Measurements from ENCODE around the gene RHBDD3.

Gene RHBDD3

DNA sequence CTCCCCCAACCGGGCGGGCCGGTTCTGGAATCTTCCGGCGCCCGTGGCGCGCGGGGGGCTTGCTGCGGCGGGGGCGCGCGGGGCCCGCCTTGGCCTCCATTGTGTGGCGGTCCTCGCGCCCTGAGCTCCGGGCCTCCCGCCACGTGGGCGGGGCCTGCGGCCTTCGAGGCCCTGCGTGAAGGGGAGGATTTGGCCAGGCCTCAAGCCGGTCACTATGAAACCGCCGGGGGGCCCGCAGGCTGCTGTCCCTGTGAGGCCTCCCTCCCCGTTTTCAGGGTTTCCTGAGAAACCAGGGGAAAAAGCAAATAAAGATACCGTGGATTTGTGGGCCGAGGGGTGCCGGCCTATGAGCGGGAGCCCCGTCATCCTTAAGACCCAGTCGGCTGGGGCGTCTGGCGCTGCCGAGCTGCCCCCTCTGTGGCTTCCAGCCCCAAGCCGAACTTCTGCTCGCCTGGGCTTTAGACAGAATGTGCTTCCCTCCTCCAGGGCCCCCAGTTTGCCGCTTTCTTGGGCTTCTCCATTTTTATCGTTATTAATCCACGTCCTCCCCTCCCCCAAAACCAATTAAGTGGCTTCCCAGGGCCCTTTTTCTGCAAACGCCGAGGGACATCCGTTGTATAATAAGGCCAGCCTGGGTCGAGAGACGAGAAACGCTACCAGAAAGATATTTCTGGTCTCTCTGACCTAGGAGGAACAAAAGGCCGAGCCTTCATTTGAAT is 889 bp upstream of the RHBDD3 start:
- no peak for TF ChIP-seq GATA3 (IDR thresholded peaks at IDR 0.05; ENCODE audit: low read depth, low read length)
- no peak for TF ChIP-seq GATA2 (IDR thresholded peaks at IDR 0.05; ENCODE audit: low read depth, low read length)

DNA sequence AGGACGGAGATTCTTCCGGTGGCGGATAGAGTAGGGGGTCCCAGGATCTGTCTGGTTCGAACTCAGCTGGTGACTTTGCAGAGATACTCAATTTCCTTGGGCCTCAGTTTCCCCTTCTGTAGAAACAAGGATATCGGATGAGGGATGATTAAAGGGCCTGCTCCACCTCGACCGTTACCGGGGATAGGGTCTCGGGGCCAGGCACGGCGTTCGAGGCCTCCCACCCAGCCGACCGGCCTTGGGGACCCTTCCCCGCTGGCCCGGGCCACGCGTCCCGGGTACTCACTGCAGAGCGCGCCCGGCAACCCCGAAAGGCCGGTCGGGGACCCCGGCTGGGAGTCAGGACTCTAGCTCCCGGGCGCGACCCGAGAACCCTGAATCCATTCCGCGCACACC is 321 bp downstream of the RHBDD3 start:
- TF ChIP-seq GATA2 (IDR thresholded peaks at IDR 0.05; ENCODE audit: low read depth, low read length) (no peak), GATA3 (IDR thresholded peaks at IDR 0.05; ENCODE audit: low read depth, low read length) (no peak)

DNA sequence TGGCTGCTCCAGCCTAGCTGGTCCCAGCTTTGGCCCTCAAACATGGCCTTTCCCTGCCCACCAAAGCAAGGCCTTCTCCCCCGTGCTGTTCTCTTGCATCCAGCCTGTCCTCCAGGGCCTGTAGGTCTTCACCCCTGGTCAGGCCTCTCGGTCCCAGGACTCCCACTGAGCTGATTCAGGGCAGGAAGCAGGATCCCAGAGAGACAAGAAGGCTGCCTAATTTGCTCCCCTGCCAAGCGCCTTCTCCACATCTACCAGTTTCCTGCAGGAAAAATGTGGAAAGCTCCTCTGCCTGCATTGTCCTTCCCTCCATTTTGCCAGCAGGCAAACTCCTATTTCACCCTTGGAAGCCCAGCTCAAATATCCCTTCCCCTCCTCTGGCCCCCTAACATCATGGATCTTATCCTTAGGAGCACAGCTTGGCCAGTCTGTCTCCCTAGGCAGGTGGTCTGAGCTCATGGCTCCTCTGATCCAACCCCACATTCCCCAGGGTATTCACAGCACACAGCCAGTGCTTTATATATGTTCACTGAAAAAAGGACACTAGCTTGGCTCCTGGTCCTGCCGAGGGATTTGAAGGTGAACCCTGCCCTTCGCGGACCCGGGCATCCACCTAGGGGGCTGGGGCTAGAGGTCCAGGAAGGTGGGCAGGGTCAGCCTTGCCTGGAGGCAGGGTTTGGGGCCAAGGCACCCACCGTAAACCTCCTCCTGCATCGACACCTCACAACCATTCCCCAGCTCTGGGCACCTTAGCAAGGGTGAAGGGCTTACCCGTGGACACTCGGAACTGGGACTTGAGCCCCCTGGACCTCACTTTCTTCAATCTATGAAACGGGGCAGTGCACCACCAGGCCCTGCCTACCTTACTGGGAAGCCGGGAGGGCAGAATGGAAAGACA is 968 bp downstream of the RHBDD3 start:
- TF ChIP-seq GATA3 (IDR thresholded peaks at IDR 0.05; ENCODE audit: low read depth, low read length), result no peak
- TF ChIP-seq GATA2 (IDR thresholded peaks at IDR 0.05; ENCODE audit: low read depth, low read length), result no peak

DNA sequence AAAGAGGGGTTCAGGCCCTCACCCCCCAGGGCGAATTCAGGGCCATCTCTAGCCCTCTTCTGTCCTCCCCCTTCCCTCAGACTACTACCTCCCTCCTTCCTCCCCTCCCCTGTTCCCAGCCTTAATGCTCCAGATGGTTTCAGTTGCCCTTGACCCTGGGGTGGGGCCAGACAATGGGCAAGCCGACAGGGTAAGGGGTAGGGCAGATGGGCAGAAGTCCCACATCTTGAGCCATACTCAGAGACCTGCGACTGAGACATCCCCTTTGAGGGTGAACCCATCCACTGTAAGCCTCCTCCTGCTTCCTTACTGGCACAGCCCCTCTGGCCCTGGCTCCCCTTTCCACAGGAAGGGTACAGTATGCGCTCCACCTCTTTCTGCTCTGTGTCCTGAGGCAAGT is 1.9 kb downstream of the RHBDD3 start:
- no peak for TF ChIP-seq GATA2 (IDR thresholded peaks at IDR 0.05; ENCODE audit: low read depth, low read length)
- no peak for TF ChIP-seq GATA3 (IDR thresholded peaks at IDR 0.05; ENCODE audit: low read depth, low read length)

DNA sequence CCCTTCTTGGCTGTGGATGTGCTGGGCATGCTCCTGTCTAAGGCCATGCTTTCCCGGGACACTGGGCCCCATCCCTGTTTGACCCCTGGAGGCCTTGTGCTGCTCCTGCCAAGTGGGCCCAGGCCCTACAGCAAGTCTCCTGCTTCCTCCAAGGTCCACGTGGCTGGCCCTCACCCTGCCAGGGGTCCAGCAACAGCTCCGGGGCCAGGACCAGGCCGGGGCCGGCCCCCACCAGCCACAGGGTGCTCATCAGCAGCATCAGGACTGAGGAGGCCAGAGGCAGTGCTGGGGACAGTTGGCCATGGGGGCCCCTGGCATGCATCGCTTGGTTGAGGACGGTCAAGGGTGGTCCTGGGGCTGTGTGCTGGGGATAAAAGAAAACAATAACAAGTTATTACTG is 2.5 kb downstream of the RHBDD3 start:
- TF ChIP-seq GATA2 (IDR thresholded peaks at IDR 0.05; ENCODE audit: low read depth, low read length) (no peak), GATA3 (IDR thresholded peaks at IDR 0.05; ENCODE audit: low read depth, low read length) (no peak)

DNA sequence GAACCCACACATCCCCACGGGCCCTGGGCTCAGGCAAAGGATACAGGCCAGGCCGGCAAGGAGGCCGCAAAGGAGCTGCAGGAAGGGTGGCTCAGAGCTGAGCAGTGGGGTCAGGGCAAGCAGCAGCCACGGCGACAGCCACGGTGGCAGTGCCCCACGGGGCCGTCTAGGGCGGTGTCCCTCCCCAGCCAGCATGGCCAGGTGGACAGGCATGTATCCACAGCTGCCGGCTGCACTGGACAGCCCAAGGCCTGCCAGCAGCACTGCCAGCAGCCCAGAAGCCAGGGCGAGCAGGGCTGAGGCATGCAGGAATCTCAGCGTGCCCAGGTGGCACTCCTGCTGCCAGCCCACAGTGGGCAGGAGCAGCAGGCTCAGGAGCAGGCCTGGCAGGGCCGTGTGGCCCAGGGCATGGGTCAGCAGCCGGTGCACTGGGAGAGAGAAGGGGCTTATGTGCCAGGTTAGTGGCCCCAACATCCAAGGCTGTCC is 3.9 kb downstream of the RHBDD3 start:
- TF ChIP-seq GATA2 (IDR thresholded peaks at IDR 0.05; ENCODE audit: low read depth, low read length) (no peak), GATA3 (IDR thresholded peaks at IDR 0.05; ENCODE audit: low read depth, low read length) (no peak)

DNA sequence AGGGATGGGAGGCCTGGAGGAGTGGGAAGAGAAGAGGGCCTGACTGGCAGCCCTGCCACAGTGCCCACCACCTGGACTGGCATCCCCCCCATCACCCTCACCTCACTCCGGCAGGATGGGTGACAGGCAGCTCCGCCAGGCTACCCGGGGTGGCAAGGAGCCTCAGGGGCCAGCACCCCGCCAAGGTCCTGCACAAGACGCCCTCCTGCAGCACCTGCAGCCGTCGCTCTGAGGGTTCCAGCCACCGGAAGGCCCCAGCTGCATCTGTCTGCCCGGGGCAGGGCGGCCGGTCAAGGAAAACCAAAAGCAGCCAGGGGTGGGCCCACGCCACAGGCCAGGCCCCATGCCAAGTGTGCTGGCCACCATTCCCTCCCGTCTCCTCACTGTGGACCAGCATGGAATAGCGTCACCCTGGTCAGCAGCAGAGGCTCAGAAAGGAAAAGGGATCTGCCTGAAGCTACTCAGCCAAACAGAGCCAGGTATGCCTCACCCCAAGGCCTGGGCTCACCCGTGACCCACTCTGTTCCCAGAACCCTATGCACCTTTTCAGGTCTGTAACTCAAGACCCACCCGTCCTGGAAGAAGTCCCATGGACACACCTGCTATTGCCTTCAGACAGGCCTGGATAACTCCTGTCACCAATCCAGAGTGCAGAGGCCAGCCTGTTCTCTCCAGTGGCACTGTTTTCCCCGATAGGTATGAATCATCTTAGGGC is 7.0 kb downstream of the RHBDD3 start:
- TF ChIP-seq GATA3 (IDR thresholded peaks at IDR 0.05; ENCODE audit: low read depth, low read length) (no peak), GATA2 (IDR thresholded peaks at IDR 0.05; ENCODE audit: low read depth, low read length) (no peak)

DNA sequence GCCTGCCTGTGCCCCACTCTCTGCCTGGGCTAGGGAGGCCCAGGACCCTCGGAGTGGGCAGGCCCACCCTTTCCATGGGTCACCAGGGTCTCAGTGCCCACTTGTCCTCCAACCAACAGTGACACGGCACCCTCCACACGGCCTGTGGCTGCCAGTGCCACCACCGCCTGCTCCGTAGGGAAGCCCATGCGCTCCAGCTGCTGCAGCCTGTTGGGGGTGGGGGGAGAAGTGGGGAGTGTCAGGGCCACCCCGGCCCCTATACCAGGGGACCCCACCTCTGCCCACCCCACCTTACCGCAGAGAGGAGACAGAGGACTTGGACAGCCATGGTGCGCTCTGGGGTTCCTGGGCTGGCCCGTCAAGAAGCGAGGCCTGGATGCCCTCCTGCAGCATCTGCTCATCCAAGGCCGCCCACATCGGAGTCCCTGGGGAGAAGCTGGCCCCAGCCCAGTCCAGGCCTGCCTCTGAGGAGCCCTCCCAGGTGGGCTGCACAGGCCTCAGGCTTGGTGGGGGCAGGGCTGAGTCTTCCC is 7.7 kb downstream of the RHBDD3 start:
- TF ChIP-seq GATA3 (IDR thresholded peaks at IDR 0.05; ENCODE audit: low read depth, low read length) (no peak), GATA2 (IDR thresholded peaks at IDR 0.05; ENCODE audit: low read depth, low read length) (no peak)

DNA sequence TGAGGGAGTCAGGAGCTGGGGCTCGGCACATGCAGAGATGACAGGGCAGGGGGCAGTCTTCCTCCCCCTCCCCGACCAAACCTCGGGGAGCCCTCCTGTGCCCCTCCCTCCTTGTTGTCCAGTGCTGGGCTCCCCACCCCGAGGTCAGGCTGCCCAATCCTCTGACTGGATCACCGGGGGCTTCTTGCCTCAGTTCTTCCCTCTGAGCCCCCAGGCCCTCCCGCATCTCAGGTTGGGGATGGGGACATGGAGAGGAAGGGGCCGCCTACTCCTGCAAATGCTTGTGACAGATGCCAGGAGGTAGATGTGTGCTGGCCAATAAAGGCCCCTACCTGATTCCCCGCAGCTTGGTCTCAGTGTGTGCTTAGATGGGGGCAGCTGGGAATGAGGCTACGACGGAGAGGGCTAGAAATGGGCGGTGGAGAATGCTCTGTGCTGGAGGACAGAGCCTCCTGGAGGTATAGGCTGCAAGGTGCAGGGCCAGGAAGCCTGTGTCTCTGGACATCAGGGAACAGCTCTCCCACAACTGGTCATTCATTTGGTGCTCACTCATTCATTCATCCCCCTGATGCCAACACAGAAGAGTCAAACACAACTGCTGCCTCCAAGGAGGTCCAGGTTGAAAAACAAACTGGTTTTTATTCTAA is 8.4 kb downstream of the RHBDD3 start:
- TF ChIP-seq GATA2 (IDR thresholded peaks at IDR 0.05; ENCODE audit: low read depth, low read length) (no peak), GATA3 (IDR thresholded peaks at IDR 0.05; ENCODE audit: low read depth, low read length) (no peak)

DNA sequence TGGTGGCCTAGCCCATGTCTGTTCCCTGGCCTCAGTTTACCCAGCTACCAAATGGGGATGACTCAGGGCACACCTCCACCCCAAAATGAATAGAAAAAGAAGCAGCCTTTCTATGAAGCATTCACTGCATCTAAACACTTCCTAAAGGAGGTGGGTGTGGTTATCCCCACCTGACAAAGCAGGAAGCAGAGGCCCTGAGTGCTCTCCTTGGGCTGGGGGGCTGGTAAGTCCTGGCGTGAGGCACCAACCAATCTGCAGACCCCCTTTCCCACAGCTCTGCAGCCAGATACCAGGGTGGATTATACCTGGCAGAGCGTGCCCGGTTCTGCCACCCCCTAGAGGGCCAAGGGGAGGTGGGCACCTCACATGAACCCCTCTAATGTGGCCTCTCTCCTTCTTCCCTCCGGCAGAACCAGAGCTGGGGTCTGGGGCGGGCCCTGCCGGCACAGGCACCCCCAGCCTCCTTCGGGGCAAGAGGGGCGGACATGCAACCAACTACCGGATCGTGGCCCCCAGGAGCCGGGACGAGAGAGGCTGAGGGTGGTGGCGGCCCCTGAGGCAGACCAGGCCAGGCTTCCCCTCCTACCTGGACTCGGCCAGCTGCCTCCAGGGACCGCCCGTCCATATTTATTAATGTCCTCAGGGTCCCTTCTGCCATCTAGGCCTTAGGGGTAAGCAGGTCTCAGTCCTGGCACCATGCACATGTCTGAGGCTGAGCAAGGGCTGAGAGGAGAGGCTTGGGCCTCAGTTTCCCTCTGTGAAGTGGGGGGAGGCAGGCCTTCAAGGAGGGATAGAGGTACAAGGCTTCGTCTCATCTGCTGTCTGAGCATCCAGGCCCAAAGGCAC is 9.2 kb downstream of the RHBDD3 start:
- no peak for TF ChIP-seq GATA3 (IDR thresholded peaks at IDR 0.05; ENCODE audit: low read depth, low read length)

DNA sequence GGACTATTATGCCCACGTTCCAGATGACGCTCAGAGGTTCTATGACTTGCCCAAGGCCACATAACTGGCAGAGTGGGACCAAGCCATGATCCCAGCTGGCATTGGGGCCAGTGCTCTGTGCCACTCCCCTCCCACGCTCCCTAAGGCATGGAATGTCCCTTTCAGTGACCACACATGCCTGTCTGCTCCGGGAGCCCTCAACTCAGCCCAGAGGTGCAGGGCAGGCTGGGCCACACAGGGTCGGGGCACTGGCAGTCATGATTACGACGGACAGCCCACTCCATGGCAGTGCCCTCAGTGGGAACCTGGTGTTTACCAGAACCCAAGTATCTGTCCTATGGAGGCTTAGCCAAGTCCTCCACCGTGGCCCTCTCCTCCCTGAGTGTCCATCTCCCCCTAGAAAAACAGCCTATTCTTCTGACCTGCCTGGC is 10.0 kb downstream of the RHBDD3 start:
- TF ChIP-seq GATA2 (IDR thresholded peaks at IDR 0.05; ENCODE audit: low read depth, low read length), result no peak
- TF ChIP-seq GATA3 (IDR thresholded peaks at IDR 0.05; ENCODE audit: low read depth, low read length), result no peak

DNA sequence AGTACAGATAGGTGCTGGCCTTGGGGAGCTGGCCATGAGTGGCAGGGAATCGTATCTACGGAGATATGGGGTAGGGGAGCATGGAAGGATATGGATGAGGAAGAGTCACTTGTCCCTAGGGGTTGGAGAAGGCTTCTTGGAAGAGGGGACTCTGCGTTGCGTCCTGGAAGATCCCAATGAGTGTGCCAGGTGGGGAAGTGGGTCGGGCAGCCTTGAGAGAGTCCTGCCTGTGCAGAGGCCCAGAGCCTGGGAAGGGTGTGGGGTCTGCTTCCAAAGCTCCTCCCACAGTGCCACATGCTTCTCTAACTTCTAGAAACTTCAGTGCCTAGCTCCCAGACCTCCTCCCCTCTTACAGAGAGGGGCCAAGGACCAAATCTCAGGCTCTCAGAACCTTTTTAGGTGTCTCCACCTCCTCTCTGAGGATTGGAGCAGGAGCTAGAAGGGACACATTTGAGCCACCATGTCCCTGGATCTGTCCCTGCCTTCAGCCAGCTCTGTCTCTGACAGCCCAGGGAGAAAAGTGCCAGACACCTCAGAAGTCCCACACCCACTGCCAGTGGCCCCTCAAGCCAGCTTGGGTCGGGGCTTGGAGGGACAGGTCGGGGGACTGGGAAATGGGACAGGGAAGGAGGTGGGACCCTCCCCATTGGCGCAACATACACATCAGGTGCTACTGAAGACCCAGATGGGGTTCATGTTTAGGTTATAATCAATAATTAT is 11.0 kb downstream of the RHBDD3 start:
- no peak for TF ChIP-seq GATA2 (IDR thresholded peaks at IDR 0.05; ENCODE audit: low read depth, low read length)
- no peak for TF ChIP-seq GATA3 (IDR thresholded peaks at IDR 0.05; ENCODE audit: low read depth, low read length)
